Osteoblast (primary cell): ENCODE measurements around the gene LMX1B. TPM values are rescaled to one million over a fixed set of nuclear protein-coding genes. Genes with fewer than 3 reads are reported as not detected.
A peak's percentile ranks its signal among the peaks of the same experiment; 100 is the strongest.

Experiments used
- DNase-seq: peaks from one replicate; pipeline ENCODE4 v3.0.0; 2011; ENCODE audit warnings: low spot score, mixed read lengths; ENCODE audit not compliant: insufficient read length; ENCODE audit errors: missing footprints
- H2AFZ ChIP-seq: 2 replicates; pipeline ENCODE4 v1.6.0; 2011; ENCODE audit warnings: mild to moderate bottlenecking, low read length
- H3K27ac ChIP-seq: 2 replicates; pipeline ENCODE4 v1.5.1; 2011; ENCODE audit warnings: mild to moderate bottlenecking, low read depth, low read length, moderate library complexity
- H3K27me3 ChIP-seq: 2 replicates; pipeline ENCODE4 v1.6.0; 2012; ENCODE audit warnings: mild to moderate bottlenecking, control low read depth, inconsistent platforms, low read length, moderate library complexity; ENCODE audit not compliant: insufficient read depth
- H3K36me3 ChIP-seq: 2 replicates; pipeline ENCODE4 v1.5.1; 2011; ENCODE audit warnings: mild to moderate bottlenecking, low read length, control low read depth, moderate library complexity; ENCODE audit not compliant: insufficient read depth
- H3K4me1 ChIP-seq: 2 replicates; pipeline ENCODE4 v1.5.1; 2011; ENCODE audit warnings: mild to moderate bottlenecking, low read length, control low read depth, moderate library complexity; ENCODE audit not compliant: insufficient read depth
- H3K4me2 ChIP-seq: 2 replicates; pipeline ENCODE4 v1.6.0; 2011; ENCODE audit warnings: mild to moderate bottlenecking, low read length; ENCODE audit not compliant: insufficient read depth
- H3K4me3 ChIP-seq: fragments of 200-600 bp; sonication (generic); 3 replicates; pipeline ENCODE4 v1.5.1; 2012; ENCODE audit warnings: mild to moderate bottlenecking, low read length, inconsistent platforms; ENCODE audit not compliant: insufficient read depth
- H3K79me2 ChIP-seq: 2 replicates; pipeline ENCODE4 v1.6.0; 2012; ENCODE audit warnings: mild to moderate bottlenecking, low read length, control low read depth, inconsistent platforms; ENCODE audit not compliant: insufficient read depth
- H3K9me3 ChIP-seq: 2 replicates; pipeline ENCODE4 v1.5.1; 2011; ENCODE audit warnings: low read depth, low read length, control low read depth
- H4K20me1 ChIP-seq: 2 replicates; pipeline ENCODE4 v1.6.0; 2012; ENCODE audit warnings: mild to moderate bottlenecking, low read length, control low read depth; ENCODE audit not compliant: insufficient read depth
- CTCF ChIP-seq: IDR thresholded peaks from 2 replicates; pipeline ENCODE4 v1.5.1; 2011; ENCODE audit warnings: mild to moderate bottlenecking, low read depth, low read length, moderate library complexity; ENCODE audit errors: extremely low read depth
- total RNA-seq: library from RNA; depleted of rRNA; stranded (reverse); fragments of >200 nt; gene quantifications from 2 replicates; pipeline ENCODE4 v1.2.3, GENCODE V29; 2012

Gene LMX1B
- total RNA-seq, 1 donor: under 0.01 TPM

GRCh38 chr9:126618585-126619360 is 5.0 kb downstream of the LMX1B start:
- no peaks in the 10 kb centered on the region for H3K4me1 ChIP-seq
- H3K27me3 ChIP-seq: peaks cover 48% of the 10 kb centered on the region
- peak; percentile 81 for DNase-seq
- H3K36me3 ChIP-seq: no peaks in the 10 kb centered on the region
- no peaks in the 10 kb centered on the region for H4K20me1 ChIP-seq
- no peaks in the 10 kb centered on the region for H3K9me3 ChIP-seq
- H2AFZ ChIP-seq: no peak overlapping the region
- no peak overlapping the region for H3K4me3 ChIP-seq
- H3K4me2 ChIP-seq: no peak overlapping the region
- H3K79me2 ChIP-seq: no peaks in the 10 kb centered on the region
- H3K27ac ChIP-seq: no peak overlapping the region
- TF ChIP-seq CTCF: no peak

DNA sequence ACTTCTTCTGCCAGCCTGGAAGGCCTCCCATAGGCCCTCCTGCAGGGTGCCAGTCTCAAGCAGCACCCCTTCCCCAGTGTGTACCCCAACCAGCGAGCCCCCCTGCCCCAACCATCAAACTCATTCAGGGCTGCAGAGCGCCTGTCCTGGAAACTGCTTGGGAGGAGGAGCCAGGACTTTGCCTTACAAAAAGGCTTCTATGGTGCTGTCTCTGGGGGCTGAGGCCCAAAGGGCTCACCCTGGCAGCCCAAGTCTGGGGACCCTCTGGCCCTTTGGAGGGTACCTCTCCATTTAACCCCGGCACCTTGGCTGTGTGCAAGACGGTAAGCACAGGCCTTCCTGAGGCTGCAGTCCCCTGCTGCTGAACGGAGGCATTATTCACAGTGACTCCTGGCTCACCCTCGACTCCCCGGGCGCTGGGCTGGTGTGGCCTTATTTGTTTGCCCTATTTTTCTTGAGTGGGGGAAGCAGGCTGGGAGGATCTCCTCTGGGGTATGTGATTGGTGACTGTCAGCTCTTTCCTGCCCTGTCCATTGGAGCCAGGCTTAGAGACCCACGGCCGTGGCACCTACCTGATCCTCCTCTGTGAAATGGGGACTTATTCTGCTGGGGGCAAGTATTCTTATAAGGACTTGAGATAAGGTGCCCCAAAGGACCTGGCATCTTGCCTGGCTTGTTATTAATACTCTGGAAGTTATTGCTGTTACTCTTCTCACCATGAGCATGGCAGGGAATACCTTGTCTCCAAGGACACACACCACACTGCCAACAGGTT is 5.8 kb downstream of the LMX1B start:
- no peaks in the 10 kb centered on the region for H3K36me3 ChIP-seq
- no peak for TF ChIP-seq CTCF
- no peak overlapping the region for H3K4me3 ChIP-seq
- no peaks in the 10 kb centered on the region for H3K9me3 ChIP-seq
- no peak overlapping the region for H3K4me2 ChIP-seq
- no peaks in the 10 kb centered on the region for H4K20me1 ChIP-seq
- no peaks in the 10 kb centered on the region for H3K79me2 ChIP-seq
- peaks cover 45% of the 10 kb centered on the region for H3K27me3 ChIP-seq
- no peak overlapping the region for H2AFZ ChIP-seq
- peak; percentile 73 for DNase-seq
- no peak overlapping the region for H3K27ac ChIP-seq
- no peaks in the 10 kb centered on the region for H3K4me1 ChIP-seq

DNA sequence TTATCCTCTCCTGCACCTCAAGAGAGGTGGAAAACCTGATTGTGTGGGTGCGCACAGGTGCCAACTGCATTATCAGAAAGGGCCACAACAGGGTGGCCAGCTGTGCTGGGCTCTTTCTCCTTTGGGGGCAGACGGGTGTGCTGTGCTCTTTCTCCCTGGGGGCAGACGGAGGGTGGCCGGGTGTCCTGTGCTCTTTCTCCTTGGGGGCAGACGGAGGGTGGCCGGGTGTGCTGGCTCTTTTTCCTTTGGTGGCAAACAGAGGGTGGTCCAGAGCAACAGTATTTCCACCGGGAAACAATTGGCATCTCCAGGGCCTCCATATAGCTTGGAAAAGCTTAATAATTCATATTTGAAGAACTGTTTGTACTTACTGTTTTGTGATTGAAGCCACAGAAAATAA is 6.8 kb downstream of the LMX1B start:
- DNase-seq: no peak
- H4K20me1 ChIP-seq: no peaks in the 10 kb centered on the region
- no peak overlapping the region for H3K27ac ChIP-seq
- H3K4me2 ChIP-seq: no peak overlapping the region
- H3K79me2 ChIP-seq: no peaks in the 10 kb centered on the region
- H3K4me3 ChIP-seq: no peak overlapping the region
- no peaks in the 10 kb centered on the region for H3K9me3 ChIP-seq
- no peak overlapping the region for H2AFZ ChIP-seq
- TF ChIP-seq CTCF: no peak
- H3K36me3 ChIP-seq: no peaks in the 10 kb centered on the region
- H3K27me3 ChIP-seq: peaks cover 36% of the 10 kb centered on the region
- no peaks in the 10 kb centered on the region for H3K4me1 ChIP-seq
